MCF 10A (cell line): ENCODE results near the gene CAMSAP1. TPM values are rescaled to one million over a fixed set of nuclear protein-coding genes. Genes with fewer than 3 reads are reported as not detected.

Experiments used
- BruUV-seq: library from RNA; stranded (reverse); fragments of 400-500 nt; replicated peaks from 2 replicates; lab custom pipeline; 2021; lab: Mats Ljungman, UMichigan
- CTCF ChIA-PET: fragments of 300-600 bp; sonication (Branson Sonifier 250); formaldehyde crosslinking; extraction: SDS; loops from one replicate; lab custom pipeline; 2021; ENCODE audit warnings: antibody characterized with exemption, inconsistent platforms; lab: Yijun Ruan, JAX
- POLR2A ChIA-PET: fragments of 300-600, 350-650 bp; sonication (Branson Sonifier 250); formaldehyde crosslinking; extraction: SDS; loops from one replicate; lab custom pipeline; 2020; ENCODE audit warnings: antibody characterized with exemption, inconsistent platforms; lab: Yijun Ruan, JAX
- DNase-seq: peaks from one replicate; pipeline ENCODE4 v3.0.0-alpha.2; 2018; ENCODE audit not compliant: unreplicated experiment
- H3K27ac Mint-ChIP-seq: one replicate; pipeline ENCODE4 v1.8.0; 2022; ENCODE audit warnings: mild to moderate bottlenecking, low read depth, mixed read lengths; ENCODE audit not compliant: unreplicated experiment
- H3K27me3 Mint-ChIP-seq: one replicate; pipeline ENCODE4 v1.8.0; 2022; ENCODE audit warnings: mixed read lengths; ENCODE audit not compliant: insufficient read depth, unreplicated experiment
- H3K36me3 Mint-ChIP-seq: one replicate; pipeline ENCODE4 v1.8.0; 2022; ENCODE audit warnings: mild to moderate bottlenecking, moderate library complexity, mixed read lengths; ENCODE audit not compliant: insufficient read depth, unreplicated experiment
- H3K4me1 Mint-ChIP-seq: one replicate; pipeline ENCODE4 v1.8.0; 2022; ENCODE audit warnings: mixed read lengths; ENCODE audit not compliant: insufficient read depth, unreplicated experiment
- H3K4me3 Mint-ChIP-seq: one replicate; pipeline ENCODE4 v1.8.0; 2022; ENCODE audit warnings: mild to moderate bottlenecking, moderate library complexity, mixed read lengths; ENCODE audit not compliant: unreplicated experiment
- H3K9me3 Mint-ChIP-seq: one replicate; pipeline ENCODE4 v1.8.0; 2022; ENCODE audit warnings: mixed read lengths; ENCODE audit not compliant: unreplicated experiment
- CTCF ChIP-seq: fragments of 200-600 bp; IDR thresholded peaks from one replicate; pipeline ENCODE4 v1.8.0; 2022; ENCODE audit warnings: antibody characterized with exemption, mild to moderate bottlenecking; ENCODE audit not compliant: unreplicated experiment
- intact Hi-C: fragments of 100-400 bp; cut with micrococcal nuclease; formaldehyde crosslinking; loops from 2 replicates; pipeline ENCODE4 v1.14.1; 2022
- total RNA-seq: library from RNA; stranded (reverse); gene quantifications from 2 replicates; pipeline ENCODE4 v1.2.3, GENCODE V29; 2022

CAMSAP1 gene
- total RNA-seq, 1 experiment from 2014 or later = 39.5 TPM

- Mint-ChIP-seq H3K27ac (peak overlapping the region; percentile 42), H3K36me3 (peaks cover 10% of the 10 kb centered on the region), H3K9me3 (peaks cover 9% of the 10 kb centered on the region), H3K4me3 (no peak overlapping the region), H3K27me3 (no peaks in the 10 kb centered on the region), H3K4me1 (peaks cover 21% of the 10 kb centered on the region)
- intact Hi-C loops = no loop called here
- no TSS peak for BruUV-seq
- CTCF ChIA-PET = interaction anchor here (0.5 to 0.7 kb wide), 3 partner anchors 12 to 339 kb away, joined by 3 to 5 read pairs (median 3); no protein-coding TSS in a partner anchor
- DNase-seq = no peak
- POLR2A ChIA-PET = interaction anchor here (0.6 to 1.8 kb wide), 3 partner anchors 13 to 47 kb away, joined by 3 to 4 read pairs (median 3); no protein-coding TSS in a partner anchor
- no peak for TF ChIP-seq CTCF
Observed at GRCh38 chr9:135903358-135903656, 4.0 kb downstream of the CAMSAP1 start.

- Mint-ChIP-seq H3K9me3 (peaks cover 12% of the 10 kb centered on the region), H3K4me1 (peaks cover 23% of the 10 kb centered on the region), H3K27me3 (no peaks in the 10 kb centered on the region), H3K27ac (peak overlapping the region; percentile 42), H3K4me3 (no peak overlapping the region), H3K36me3 (peaks cover 8% of the 10 kb centered on the region)
- no peak for DNase-seq
- CTCF ChIA-PET = interaction anchor here (0.5 to 0.7 kb wide), 2 partner anchors 299 to 340 kb away, joined by 3 read pairs; no protein-coding TSS in a partner anchor
- POLR2A ChIA-PET = interaction anchor here (1.6 to 1.8 kb wide), 2 partner anchors 12 to 47 kb away, joined by 3 to 4 read pairs; no protein-coding TSS in a partner anchor
- intact Hi-C loops = no loop called here
- TF ChIP-seq CTCF = no peak
- BruUV-seq = no TSS peak
Observed at GRCh38 chr9:135902655-135903357, 4.5 kb downstream of the CAMSAP1 start.

GRCh38 chr9:135901826-135902225, 5.5 kb downstream of the CAMSAP1 start:
- POLR2A ChIA-PET = interaction anchor here (0.6 kb wide), 1 partner anchor 45 kb away, joined by 3 read pairs; no protein-coding TSS in a partner anchor
- intact Hi-C loops = no loop called here

More at GRCh38 chr9:135901826-135902225, 5.5 kb downstream of the CAMSAP1 start:
- Mint-ChIP-seq H3K27me3 (no peaks in the 10 kb centered on the region), H3K4me3 (no peak overlapping the region), H3K36me3 (peaks cover 8% of the 10 kb centered on the region), H3K9me3 (peaks cover 15% of the 10 kb centered on the region), H3K27ac (peak overlapping the region; percentile 85), H3K4me1 (peaks cover 24% of the 10 kb centered on the region)
- no peak for TF ChIP-seq CTCF
- no peak for DNase-seq
- CTCF ChIA-PET = no interaction called here
- BruUV-seq = no TSS peak
